HepG2 (cell line): Measurements from ENCODE around the gene ZNF618. TPM values are rescaled to one million over a fixed set of nuclear protein-coding genes. Genes with fewer than 3 reads are reported as not detected.

Source experiments
- ATAC-seq: fragments of 200-7000 bp; cut with Tn5 transposase; 3 replicates; pipeline ENCODE4 v1.9.1; 2020; ENCODE audit warnings: mild to moderate bottlenecking, moderate library complexity
- BruUV-seq: library from RNA; stranded (reverse); fragments of 400-500 nt; replicated peaks from 2 replicates; lab custom pipeline; 2021; lab: Mats Ljungman, UMichigan
- CTCF ChIA-PET: fragments of 300-600 bp; formaldehyde crosslinking; extraction: SDS; loops from one replicate; lab custom pipeline; 2021; ENCODE audit warnings: low total read pairs, inconsistent platforms, low intra/inter-chr PET ratio; lab: Yijun Ruan, JAX
- POLR2A ChIA-PET: fragments of 350-600 bp; sonication (Branson Sonifier 250); formaldehyde crosslinking; loops from one replicate; lab custom pipeline; 2020; ENCODE audit warnings: antibody characterized with exemption, inconsistent platforms; lab: Yijun Ruan, JAX
- DNase-seq: peaks from one replicate; pipeline ENCODE4 v3.0.0-alpha.2; 2015; ENCODE audit warnings: low spot score
- FAIRE-seq: peaks from 3 replicates; lab custom pipeline; 2011; peaks lifted over from hg19 to GRCh38; lab: Jason Lieb, UNC
- H2AFZ ChIP-seq: one replicate; pipeline ENCODE4 v1.6.1; 2011; ENCODE audit warnings: low read length, inconsistent platforms
- H3K27ac ChIP-seq: fragments of 300-600 bp; 3 replicates; pipeline ENCODE4 v1.8.0; 2011; ENCODE audit warnings: mixed run types, mild to moderate bottlenecking, mixed read lengths, low read length, inconsistent platforms; ENCODE audit not compliant: insufficient read depth; ENCODE audit errors: extremely low read length
- H3K27me3 ChIP-seq, 2 experiments: fragments of 200-600 bp in 1 of 2; 2 replicates in 1 of 2; 3 replicates in 1 of 2; pipeline versions ENCODE4 v1.6.0 to v1.8.0; 2011; ENCODE audit warnings: low read length in 2 of 2, mild to moderate bottlenecking in 2 of 2, moderate library complexity in 2 of 2, inconsistent platforms in 1 of 2; ENCODE audit not compliant: insufficient read depth in 2 of 2, control insufficient read depth in 1 of 2
- H3K36me3 ChIP-seq, 2 experiments: fragments of 200-600 bp in 1 of 2; replicated peaks in 1 of 2; 2 replicates in 1 of 2; 3 replicates in 1 of 2; pipeline versions ENCODE4 v1.5.1 to v1.8.0; 2011; ENCODE audit warnings: low read length in 2 of 2, inconsistent platforms in 1 of 2; ENCODE audit not compliant: insufficient read depth in 2 of 2, control insufficient read depth in 1 of 2
- H3K4me1 ChIP-seq: 2 replicates; pipeline ENCODE4 v1.5.1; 2012; ENCODE audit warnings: low read length, inconsistent platforms; ENCODE audit not compliant: insufficient read depth
- H3K4me2 ChIP-seq: 2 replicates; pipeline ENCODE4 v1.6.0; 2011; ENCODE audit warnings: low read depth, low read length, inconsistent platforms
- H3K4me3 ChIP-seq, 3 experiments: fragments of 200-600 bp in 1 of 3; sonication (generic), shearing (Covaris generic) in 1 of 3; replicated peaks in 1 of 3; 2 replicates each; pipeline ENCODE4 v1.5.1; 2011 to 2016; ENCODE audit warnings: low read length in 3 of 3, inconsistent platforms in 2 of 3, low read depth in 2 of 3, mild to moderate bottlenecking in 2 of 3, control low read depth in 1 of 3, mixed read lengths in 1 of 3; ENCODE audit not compliant: insufficient read depth in 1 of 3
- H3K79me2 ChIP-seq: one replicate; pipeline ENCODE4 v1.6.1; 2011; ENCODE audit warnings: low read length, inconsistent platforms; ENCODE audit not compliant: insufficient read depth
- H3K9ac ChIP-seq: 2 replicates; pipeline ENCODE4 v1.6.0; 2011; ENCODE audit warnings: mild to moderate bottlenecking, low read depth, low read length, inconsistent platforms; ENCODE audit not compliant: insufficient read depth
- H3K9me3 ChIP-seq: 2 replicates; pipeline ENCODE4 v1.5.1; 2012; ENCODE audit warnings: mild to moderate bottlenecking, low read length
- H4K20me1 ChIP-seq: 2 replicates; pipeline ENCODE4 v1.6.0; 2011; ENCODE audit warnings: inconsistent platforms, mild to moderate bottlenecking, low read length, moderate library complexity; ENCODE audit not compliant: insufficient read depth
- KAT7 ChIP-seq: IDR thresholded peaks from 2 replicates; pipeline ENCODE4 v1.6.1; 2018; ENCODE audit warnings: borderline replicate concordance, missing compliant biosample characterization
- PITX1 ChIP-seq: sonication (generic); formaldehyde crosslinking; IDR thresholded peaks from 2 replicates; pipeline ENCODE4 v1.5.1; 2020; ENCODE audit warnings: mild to moderate bottlenecking, missing genetic modification reagents
- PRMT3 ChIP-seq: sonication (generic); formaldehyde crosslinking; IDR thresholded peaks from 2 replicates; pipeline ENCODE4 v1.8.1; 2022; ENCODE audit warnings: low read depth, mild to moderate bottlenecking, moderate library complexity, missing genetic modification reagents, borderline replicate concordance
- SMARCE1 ChIP-seq: fragments of 450-650 bp; IDR thresholded peaks from 2 replicates; pipeline ENCODE4 v1.6.1; 2017; ENCODE audit warnings: borderline replicate concordance
- ZNF30 ChIP-seq: sonication (generic); formaldehyde crosslinking; IDR thresholded peaks from 2 replicates; pipeline ENCODE4 v1.5.0; 2020; ENCODE audit warnings: mild to moderate bottlenecking, missing genetic modification reagents
- ZNF337 ChIP-seq: sonication (generic); formaldehyde crosslinking; IDR thresholded peaks from 2 replicates; pipeline ENCODE4 v1.5.1; 2020; ENCODE audit warnings: missing genetic modification reagents, low read depth, mild to moderate bottlenecking, borderline replicate concordance
- ZNF639 ChIP-seq: conservative IDR thresholded peaks from 2 replicates; pipeline ENCODE4 v1.6.1; 2018; ENCODE audit warnings: missing genetic modification reagents
- ZNF839 ChIP-seq: sonication (generic); formaldehyde crosslinking; IDR thresholded peaks from 2 replicates; pipeline ENCODE4 v1.4.0; 2020; ENCODE audit warnings: missing genetic modification reagents, mild to moderate bottlenecking, borderline replicate concordance
- ZSCAN21 ChIP-seq: sonication (generic); formaldehyde crosslinking; IDR thresholded peaks from 2 replicates; pipeline ENCODE4 v1.8.0; 2022; ENCODE audit warnings: mild to moderate bottlenecking, missing genetic modification reagents, moderate library complexity, borderline replicate concordance
- WGBS: methylation state at CpG from one replicate; pipeline ENCODE4 v1.1.6; 2017; ENCODE audit warnings: low lambda C conversion rate; 5-methylcytosine and 5-hydroxymethylcytosine counted together
- in situ Hi-C: cut with HindIII; loops from 2 replicates; pipeline ENCODE4 v1.10.0; 2017; ENCODE audit warnings: low pct_unique_long_range_greater_than_20kb; ENCODE audit not compliant: extremely low pct_ligation_motif_present
- intact Hi-C: fragments of 100-400 bp; cut with micrococcal nuclease; formaldehyde crosslinking; loops from one replicate; pipeline ENCODE4 v1.10.0; 2022; ENCODE audit not compliant: unreplicated experiment
- polyA plus RNA-seq, 8 experiments: library from polyadenylated mRNA; depleted of rRNA in 3 of 8; stranded (reverse) in 7 of 8; unstranded in 1 of 8; fragments of >200 nt; fragmentation: Illumina TruSeq in 4 of 8; extraction: Trizol in 4 of 8; gene quantifications; 2 replicates each; pipeline versions ENCODE4 v1.2.1 to v1.2.3, GENCODE V29; 2011 to 2016; ENCODE audit warnings: low read depth in 4 of 8, missing spikeins in 1 of 8, mixed read lengths in 1 of 8; ENCODE audit not compliant: insufficient read depth in 1 of 8
- total RNA-seq, 5 experiments: library from RNA; depleted of rRNA; stranded (reverse); fragments of >200 nt; fragmentation: Illumina TruSeq; extraction: Trizol; gene quantifications; 2 replicates each; pipeline ENCODE4 v1.2.3, GENCODE V29; 2016; ENCODE audit warnings: low read depth in 1 of 5
- TF ChIP-seq, protein P1 (sequence below): sonication (generic); formaldehyde crosslinking; IDR thresholded peaks from 2 replicates; pipeline ENCODE4 v1.5.0; 2020; ENCODE audit warnings: mild to moderate bottlenecking, missing genetic modification reagents

The ZNF618 gene
- total and polyA plus RNA-seq, 2 of the 13 experiments (the other 11 are each of a cell fraction or from before 2014, with no cell fraction given), result 0.07 TPM

DNA sequence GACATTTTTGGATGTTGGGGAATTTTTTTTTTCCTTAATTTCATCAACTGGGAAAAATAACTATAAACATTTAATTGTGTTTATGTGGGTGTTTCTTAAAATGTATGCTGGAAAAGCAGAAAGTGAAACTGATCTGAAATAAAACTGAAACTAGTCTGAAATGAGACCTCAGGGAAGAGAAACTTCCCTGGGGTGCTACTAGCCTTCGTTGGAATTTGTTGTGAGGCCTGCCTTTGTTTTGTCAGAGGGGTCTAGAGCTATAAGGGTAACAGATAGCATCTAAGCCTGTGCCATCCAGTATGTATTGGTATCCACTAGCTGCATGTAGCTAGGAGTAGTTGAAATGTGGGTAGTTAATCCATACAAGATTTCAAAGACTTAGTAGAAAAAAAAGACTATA is 10.4 kb downstream of the ZNF618 start:
- H3K27me3 ChIP-seq, result peaks cover 0 to 11% of the 10 kb centered on the region in 2 experiments; a peak in 1 of 5 replicates
- intact Hi-C loops (no loop called here), in situ Hi-C loops (no loop called here)
- H3K79me2 ChIP-seq, result no peaks in the 10 kb centered on the region
- no peaks in the 10 kb centered on the region for H3K36me3 ChIP-seq
- no peak overlapping the region for H3K27ac ChIP-seq
- H3K4me2 ChIP-seq, result no peak overlapping the region
- WGBS, result 13% methylated on average over 1 of the region's 1 CpG
- no peaks in the 10 kb centered on the region for H4K20me1 ChIP-seq
- ChIA-PET POLR2A (no interaction called here), CTCF (no interaction called here)
- no peak overlapping the region for H3K4me3 ChIP-seq
- no peak for DNase-seq
- no peaks in the 10 kb centered on the region for H3K4me1 ChIP-seq
- BruUV-seq, result no TSS peak
- H3K9ac ChIP-seq, result no peak overlapping the region
- no peak for FAIRE-seq
- TF ChIP-seq PRMT3 (CRISPR knock-in tag), result no peak
- no peak for TF ChIP-seq ZNF337
- no peak for TF ChIP-seq ZSCAN21 (CRISPR knock-in tag)
- TF ChIP-seq, protein P1, sequence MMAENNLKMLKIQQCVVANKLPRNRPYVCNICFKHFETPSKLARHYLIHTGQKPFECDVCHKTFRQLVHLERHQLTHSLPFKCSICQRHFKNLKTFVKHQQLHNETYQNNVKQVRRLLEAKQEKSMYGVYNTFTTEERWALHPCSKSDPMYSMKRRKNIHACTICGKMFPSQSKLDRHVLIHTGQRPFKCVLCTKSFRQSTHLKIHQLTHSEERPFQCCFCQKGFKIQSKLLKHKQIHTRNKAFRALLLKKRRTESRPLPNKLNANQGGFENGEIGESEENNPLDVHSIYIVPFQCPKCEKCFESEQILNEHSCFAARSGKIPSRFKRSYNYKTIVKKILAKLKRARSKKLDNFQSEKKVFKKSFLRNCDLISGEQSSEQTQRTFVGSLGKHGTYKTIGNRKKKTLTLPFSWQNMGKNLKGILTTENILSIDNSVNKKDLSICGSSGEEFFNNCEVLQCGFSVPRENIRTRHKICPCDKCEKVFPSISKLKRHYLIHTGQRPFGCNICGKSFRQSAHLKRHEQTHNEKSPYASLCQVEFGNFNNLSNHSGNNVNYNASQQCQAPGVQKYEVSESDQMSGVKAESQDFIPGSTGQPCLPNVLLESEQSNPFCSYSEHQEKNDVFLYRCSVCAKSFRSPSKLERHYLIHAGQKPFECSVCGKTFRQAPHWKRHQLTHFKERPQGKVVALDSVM (CRISPR knock-in tag), result no peak
- TF ChIP-seq ZNF839 (CRISPR knock-in tag), result no peak
- no peak for TF ChIP-seq ZNF639 (CRISPR knock-in tag)
- no peak for TF ChIP-seq PITX1 (CRISPR knock-in tag)
- no peak for TF ChIP-seq KAT7 (CRISPR knock-in tag)
- TF ChIP-seq ZNF30, result no peak
- no peak for TF ChIP-seq SMARCE1
- H3K9me3 ChIP-seq, result no peaks in the 10 kb centered on the region
- ATAC-seq, result no peak
- H2AFZ ChIP-seq, result no peak overlapping the region
